HepG2 (cell line): Measurements from ENCODE around the gene CASTOR1. TPM values are rescaled to one million over a fixed set of nuclear protein-coding genes. Genes with fewer than 3 reads are reported as not detected.

Source experiments
- ATAC-seq: fragments of 200-7000 bp; cut with Tn5 transposase; 3 replicates; pipeline ENCODE4 v1.9.1; 2020; ENCODE audit warnings: mild to moderate bottlenecking, moderate library complexity
- BruUV-seq: library from RNA; stranded (reverse); fragments of 400-500 nt; replicated peaks from 2 replicates; lab custom pipeline; 2021; lab: Mats Ljungman, UMichigan
- CTCF ChIA-PET: fragments of 300-600 bp; formaldehyde crosslinking; extraction: SDS; loops from one replicate; lab custom pipeline; 2021; ENCODE audit warnings: low total read pairs, inconsistent platforms, low intra/inter-chr PET ratio; lab: Yijun Ruan, JAX
- POLR2A ChIA-PET: fragments of 350-600 bp; sonication (Branson Sonifier 250); formaldehyde crosslinking; loops from one replicate; lab custom pipeline; 2020; ENCODE audit warnings: antibody characterized with exemption, inconsistent platforms; lab: Yijun Ruan, JAX
- DNase-seq: peaks from one replicate; pipeline ENCODE4 v3.0.0-alpha.2; 2015; ENCODE audit warnings: low spot score
- FAIRE-seq: peaks from 3 replicates; lab custom pipeline; 2011; peaks lifted over from hg19 to GRCh38; lab: Jason Lieb, UNC
- H2AFZ ChIP-seq: one replicate; pipeline ENCODE4 v1.6.1; 2011; ENCODE audit warnings: low read length, inconsistent platforms
- H3K27ac ChIP-seq: fragments of 300-600 bp; 3 replicates; pipeline ENCODE4 v1.8.0; 2011; ENCODE audit warnings: mixed run types, mild to moderate bottlenecking, mixed read lengths, low read length, inconsistent platforms; ENCODE audit not compliant: insufficient read depth; ENCODE audit errors: extremely low read length
- H3K27me3 ChIP-seq, 2 experiments: fragments of 200-600 bp in 1 of 2; 2 replicates in 1 of 2; 3 replicates in 1 of 2; pipeline versions ENCODE4 v1.6.0 to v1.8.0; 2011; ENCODE audit warnings: low read length in 2 of 2, mild to moderate bottlenecking in 2 of 2, moderate library complexity in 2 of 2, inconsistent platforms in 1 of 2; ENCODE audit not compliant: insufficient read depth in 2 of 2, control insufficient read depth in 1 of 2
- H3K36me3 ChIP-seq, 2 experiments: fragments of 200-600 bp in 1 of 2; replicated peaks in 1 of 2; 2 replicates in 1 of 2; 3 replicates in 1 of 2; pipeline versions ENCODE4 v1.5.1 to v1.8.0; 2011; ENCODE audit warnings: low read length in 2 of 2, inconsistent platforms in 1 of 2; ENCODE audit not compliant: insufficient read depth in 2 of 2, control insufficient read depth in 1 of 2
- H3K4me1 ChIP-seq: 2 replicates; pipeline ENCODE4 v1.5.1; 2012; ENCODE audit warnings: low read length, inconsistent platforms; ENCODE audit not compliant: insufficient read depth
- H3K4me2 ChIP-seq: 2 replicates; pipeline ENCODE4 v1.6.0; 2011; ENCODE audit warnings: low read depth, low read length, inconsistent platforms
- H3K4me3 ChIP-seq, 3 experiments: fragments of 200-600 bp in 1 of 3; sonication (generic), shearing (Covaris generic) in 1 of 3; replicated peaks in 1 of 3; 2 replicates each; pipeline ENCODE4 v1.5.1; 2011 to 2016; ENCODE audit warnings: low read length in 3 of 3, inconsistent platforms in 2 of 3, low read depth in 2 of 3, mild to moderate bottlenecking in 2 of 3, control low read depth in 1 of 3, mixed read lengths in 1 of 3; ENCODE audit not compliant: insufficient read depth in 1 of 3
- H3K79me2 ChIP-seq: one replicate; pipeline ENCODE4 v1.6.1; 2011; ENCODE audit warnings: low read length, inconsistent platforms; ENCODE audit not compliant: insufficient read depth
- H3K9ac ChIP-seq: 2 replicates; pipeline ENCODE4 v1.6.0; 2011; ENCODE audit warnings: mild to moderate bottlenecking, low read depth, low read length, inconsistent platforms; ENCODE audit not compliant: insufficient read depth
- H3K9me3 ChIP-seq: 2 replicates; pipeline ENCODE4 v1.5.1; 2012; ENCODE audit warnings: mild to moderate bottlenecking, low read length
- H4K20me1 ChIP-seq: 2 replicates; pipeline ENCODE4 v1.6.0; 2011; ENCODE audit warnings: inconsistent platforms, mild to moderate bottlenecking, low read length, moderate library complexity; ENCODE audit not compliant: insufficient read depth
- ADNP ChIP-seq: sonication (generic); formaldehyde crosslinking; IDR thresholded peaks from 2 replicates; pipeline ENCODE4 v1.4.0; 2020; ENCODE audit warnings: missing genetic modification reagents
- ARID2 ChIP-seq: sonication (generic); formaldehyde crosslinking; IDR thresholded peaks from 2 replicates; pipeline ENCODE4 v1.8.1; 2022; ENCODE audit warnings: mild to moderate bottlenecking, missing genetic modification reagents, borderline replicate concordance
- ATM ChIP-seq: fragments of 450-650 bp; IDR thresholded peaks from 2 replicates; pipeline ENCODE4 v1.7.1; 2017; ENCODE audit warnings: mild to moderate bottlenecking, borderline replicate concordance
- BORCS8-MEF2B ChIP-seq: sonication (generic); formaldehyde crosslinking; IDR thresholded peaks from 2 replicates; pipeline ENCODE4 v1.8.0; 2022; ENCODE audit warnings: mild to moderate bottlenecking, missing genetic modification reagents
- FOSL2 ChIP-seq: sonication (generic); formaldehyde crosslinking; IDR thresholded peaks from 2 replicates; pipeline ENCODE4 v1.4.0; 2020; ENCODE audit warnings: missing genetic modification reagents
- KAT7 ChIP-seq: IDR thresholded peaks from 2 replicates; pipeline ENCODE4 v1.6.1; 2018; ENCODE audit warnings: borderline replicate concordance, missing compliant biosample characterization
- KDM1A ChIP-seq: IDR thresholded peaks from 2 replicates; pipeline ENCODE4 v1.6.1; 2016; ENCODE audit warnings: missing compliant biosample characterization
- MIXL1 ChIP-seq: IDR thresholded peaks from 2 replicates; pipeline ENCODE4 v1.6.1; 2016
- MTA1 ChIP-seq: sonication (generic); formaldehyde crosslinking; IDR thresholded peaks from 2 replicates; pipeline ENCODE4 v1.4.0; 2020; ENCODE audit warnings: missing genetic modification reagents, mild to moderate bottlenecking, borderline replicate concordance
- MTERF4 ChIP-seq: sonication (generic); formaldehyde crosslinking; IDR thresholded peaks from 2 replicates; pipeline ENCODE4 v1.8.0; 2023; ENCODE audit warnings: mild to moderate bottlenecking, missing genetic modification reagents
- RAD51 ChIP-seq: fragments of 450-650 bp; IDR thresholded peaks from 2 replicates; pipeline ENCODE4 v1.6.1; 2016; ENCODE audit warnings: borderline replicate concordance
- SRSF1 ChIP-seq: fragments of 200-400 bp; formaldehyde crosslinking; optimal IDR thresholded peaks from 2 replicates; pipeline ENCODE3; 2017; ENCODE audit warnings: mild to moderate bottlenecking, low read depth, low read length, moderate library complexity
- YY1 ChIP-seq: IDR thresholded peaks from 2 replicates; pipeline ENCODE4 v1.6.1; 2011; ENCODE audit warnings: low read length, low read depth, moderate library complexity, mild to moderate bottlenecking; ENCODE audit not compliant: insufficient read depth, insufficient replicate concordance
- ZNF431 ChIP-seq: sonication (generic); formaldehyde crosslinking; IDR thresholded peaks from 2 replicates; pipeline ENCODE4 v1.9.0; 2022; ENCODE audit warnings: missing genetic modification reagents, low read depth, mild to moderate bottlenecking, borderline replicate concordance
- ZNF484 ChIP-seq: sonication (generic); formaldehyde crosslinking; IDR thresholded peaks from 2 replicates; pipeline ENCODE4 v1.5.1; 2020; ENCODE audit warnings: mild to moderate bottlenecking, low read depth, missing genetic modification reagents, borderline replicate concordance
- ZNF552 ChIP-seq: sonication (generic); formaldehyde crosslinking; IDR thresholded peaks from 2 replicates; pipeline ENCODE4 v1.9.0; 2022; ENCODE audit warnings: missing genetic modification reagents, mild to moderate bottlenecking, borderline replicate concordance
- ZNF607 ChIP-seq: sonication (generic); formaldehyde crosslinking; IDR thresholded peaks from 2 replicates; pipeline ENCODE4 v1.5.1; 2020; ENCODE audit warnings: missing genetic modification reagents, mild to moderate bottlenecking, borderline replicate concordance
- ZNF672 ChIP-seq: sonication (generic); formaldehyde crosslinking; IDR thresholded peaks from 2 replicates; pipeline ENCODE4 v1.8.1; 2022; ENCODE audit warnings: missing genetic modification reagents
- ZNF746 ChIP-seq: sonication (generic); formaldehyde crosslinking; IDR thresholded peaks from 2 replicates; pipeline ENCODE4 v1.8.0; 2022; ENCODE audit warnings: mild to moderate bottlenecking, missing genetic modification reagents
- ZNF788 ChIP-seq: sonication (generic); formaldehyde crosslinking; IDR thresholded peaks from 2 replicates; pipeline ENCODE4 v1.5.0; 2020; ENCODE audit warnings: mild to moderate bottlenecking, missing genetic modification reagents, borderline replicate concordance
- WGBS: methylation state at CpG from one replicate; pipeline ENCODE4 v1.1.6; 2017; ENCODE audit warnings: low lambda C conversion rate; 5-methylcytosine and 5-hydroxymethylcytosine counted together
- in situ Hi-C: cut with HindIII; loops from 2 replicates; pipeline ENCODE4 v1.10.0; 2017; ENCODE audit warnings: low pct_unique_long_range_greater_than_20kb; ENCODE audit not compliant: extremely low pct_ligation_motif_present
- intact Hi-C: fragments of 100-400 bp; cut with micrococcal nuclease; formaldehyde crosslinking; loops from one replicate; pipeline ENCODE4 v1.10.0; 2022; ENCODE audit not compliant: unreplicated experiment
- polyA plus RNA-seq, 8 experiments: library from polyadenylated mRNA; depleted of rRNA in 3 of 8; stranded (reverse) in 7 of 8; unstranded in 1 of 8; fragments of >200 nt; fragmentation: Illumina TruSeq in 4 of 8; extraction: Trizol in 4 of 8; gene quantifications; 2 replicates each; pipeline versions ENCODE4 v1.2.1 to v1.2.3, GENCODE V29; 2011 to 2016; ENCODE audit warnings: low read depth in 4 of 8, missing spikeins in 1 of 8, mixed read lengths in 1 of 8; ENCODE audit not compliant: insufficient read depth in 1 of 8
- total RNA-seq, 5 experiments: library from RNA; depleted of rRNA; stranded (reverse); fragments of >200 nt; fragmentation: Illumina TruSeq; extraction: Trizol; gene quantifications; 2 replicates each; pipeline ENCODE4 v1.2.3, GENCODE V29; 2016; ENCODE audit warnings: low read depth in 1 of 5

CASTOR1 gene
- total and polyA plus RNA-seq, 2 of the 13 experiments (the other 11 are each of a cell fraction or from before 2014, with no cell fraction given) = 2.6 to 4.4 TPM

- no peaks in the 10 kb centered on the region for H4K20me1 ChIP-seq
- H2AFZ ChIP-seq = no peak overlapping the region
- BruUV-seq = no TSS peak
- H3K79me2 ChIP-seq = no peaks in the 10 kb centered on the region
- 60% methylated on average over 1 of the region's 4 CpGs for WGBS
- no peaks in the 10 kb centered on the region for H3K36me3 ChIP-seq
- no peak overlapping the region for H3K4me3 ChIP-seq
- no peak overlapping the region for H3K4me2 ChIP-seq
- DNase-seq (no peak), ATAC-seq (no peak), FAIRE-seq (no peak)
- no peak overlapping the region for H3K9ac ChIP-seq
- no peak overlapping the region for H3K27ac ChIP-seq
- ChIA-PET CTCF (no interaction called here), POLR2A (no interaction called here)
- intact Hi-C loops (no loop called here), in situ Hi-C loops (no loop called here)
- H3K27me3 ChIP-seq = peaks cover 0 to 3% of the 10 kb centered on the region in 2 experiments; a peak in 1 of 5 replicates
- H3K4me1 ChIP-seq = peaks cover 8% of the 10 kb centered on the region
- TF ChIP-seq ZNF746 = no peak
- no peak for TF ChIP-seq KAT7 (CRISPR knock-in tag)
- TF ChIP-seq MTERF4 (CRISPR knock-in tag) = no peak
- no peak for TF ChIP-seq SRSF1
- no peak for TF ChIP-seq ZNF431
- H3K9me3 ChIP-seq = no peaks in the 10 kb centered on the region
Measured at GRCh38 chr22:30283342-30283741, 6.0 kb downstream of the CASTOR1 start.

GRCh38 chr22:30282616-30283046 lies 6.7 kb downstream of the CASTOR1 start:
- Histone ChIP-seq H3K9me3 (no peaks in the 10 kb centered on the region), H4K20me1 (no peaks in the 10 kb centered on the region), H3K9ac (no peak overlapping the region), H3K4me2 (no peak overlapping the region), H3K79me2 (no peaks in the 10 kb centered on the region), H2AFZ (no peak overlapping the region), H3K27me3 (0 out of 5 replicates have a peak, but pooled peaks cover 0 to 3% of the 10 kb centered on the region in 2 experiments), H3K4me3 (no peak overlapping the region), H3K27ac (no peak overlapping the region), H3K4me1 (peaks cover 10% of the 10 kb centered on the region; the same call in 1 of the 2 replicates), H3K36me3 (no peaks in the 10 kb centered on the region)
- ATAC-seq (no peak), FAIRE-seq (no peak), DNase-seq (no peak)
- POLR2A ChIA-PET = no interaction called here
- in situ Hi-C loops (no loop called here), intact Hi-C loops (no loop called here)
- 59% methylated on average over 3 of the region's 7 CpGs for WGBS
- CTCF ChIA-PET = no interaction called here
- TF ChIP-seq ZNF607 (CRISPR knock-in tag) (no peak), ZNF672 (CRISPR knock-in tag) (no peak), BORCS8-MEF2B (CRISPR knock-in tag) (no peak), KDM1A (no peak), RAD51 (no peak), ATM (no peak), ADNP (no peak), FOSL2 (CRISPR knock-in tag) (no peak), YY1 (no peak), ZNF552 (no peak), ZNF788 (CRISPR knock-in tag) (no peak), MTA1 (CRISPR knock-in tag) (no peak), MIXL1 (CRISPR knock-in tag) (no peak), ZNF484 (CRISPR knock-in tag) (no peak), ARID2 (no peak)
- no TSS peak for BruUV-seq
